ENCODE results near the gene SIN3A. TPM values are rescaled to one million over a fixed set of nuclear protein-coding genes. Genes with fewer than 3 reads are reported as not detected.

Gene SIN3A
- total RNA-seq, 1 donor from 2014 or later = 69.0 TPM

DNA sequence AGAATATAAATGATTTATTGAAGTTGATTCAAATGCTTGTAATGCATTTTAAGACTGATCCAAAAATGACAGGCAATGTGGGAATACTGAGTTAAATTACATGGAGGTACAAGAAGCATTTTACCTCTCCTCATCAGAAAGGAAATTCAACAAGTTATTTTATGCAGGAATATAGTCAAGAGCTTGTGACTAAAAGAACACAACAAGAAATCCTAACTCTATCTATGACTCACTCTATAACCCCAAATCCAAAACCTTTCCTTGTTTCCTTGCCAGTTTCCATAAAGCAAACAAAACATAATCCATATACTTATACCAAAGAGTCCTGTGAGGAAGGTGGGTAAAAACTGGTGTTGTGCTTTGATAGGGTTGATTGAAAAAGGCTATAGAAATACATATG, 30.8 kb downstream of the SIN3A start:
- no peak for DNase-seq (ENCODE audit: low spot score)
- no peak overlapping the region for H2AFZ ChIP-seq (replicated peaks)
- Mint-ChIP-seq H3K27me3 (ENCODE audit: insufficient read depth, low read depth) (no peaks in the 10 kb centered on the region), H3K4me1 (no peaks in the 10 kb centered on the region), H3K9me3 (no peaks in the 10 kb centered on the region), H3K36me3 (peaks cover 15% of the 10 kb centered on the region), H3K27ac (no peak overlapping the region), H3K4me3 (no peak overlapping the region)
- no peak for TF ChIP-seq EZH2 (IDR thresholded peaks at IDR 0.05)
- no peak for TF ChIP-seq CTCF (IDR thresholded peaks at IDR 0.05)
- no peak for TF ChIP-seq EZH2phosphoT487 (IDR thresholded peaks at IDR 0.05)
- no peak overlapping the region for H3K27ac ChIP-seq
- H3F3A ChIP-seq (ENCODE audit: low read depth) = no peaks in the 10 kb centered on the region
- no peaks in the 10 kb centered on the region for H3K9me3 ChIP-seq (ENCODE audit: low read depth)
- no peak overlapping the region for H3K9ac ChIP-seq
- no peaks in the 10 kb centered on the region for H3K4me1 ChIP-seq
- H4K20me1 ChIP-seq (ENCODE audit: low read depth) = peaks cover 17% of the 10 kb centered on the region
- H3K27me3 ChIP-seq = no peaks in the 10 kb centered on the region
- peaks cover 55% of the 10 kb centered on the region for H3K79me2 ChIP-seq (ENCODE audit: low read depth)
- peaks cover 8% of the 10 kb centered on the region for H3K36me3 ChIP-seq
- no peak overlapping the region for H3K4me3 ChIP-seq
- no peak overlapping the region for H3K4me2 ChIP-seq

DNA sequence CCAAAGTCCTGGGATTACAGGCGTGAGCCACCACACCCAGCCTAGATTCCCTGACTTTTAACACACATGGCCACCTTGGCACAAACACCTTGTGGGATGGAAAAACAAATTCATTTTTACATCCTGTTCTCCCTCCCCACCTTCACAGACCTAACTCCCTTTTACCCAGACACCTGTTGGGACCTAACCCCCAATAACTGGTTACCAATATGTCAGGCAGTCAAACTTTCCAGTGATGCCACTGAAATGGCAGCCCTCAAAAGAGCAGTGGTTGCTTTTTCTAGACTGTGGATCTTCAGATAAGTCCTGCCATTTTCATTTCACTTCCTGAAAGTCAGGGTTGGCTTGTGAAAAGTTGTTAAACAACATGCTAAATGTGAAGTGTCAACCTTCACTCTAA, 34.9 kb downstream of the SIN3A start:
- Histone ChIP-seq H3K27me3 (no peaks in the 10 kb centered on the region), H3F3A (ENCODE audit: low read depth) (no peaks in the 10 kb centered on the region), H3K27ac (no peak overlapping the region), H3K4me1 (no peaks in the 10 kb centered on the region), H3K9me3 (ENCODE audit: low read depth) (no peaks in the 10 kb centered on the region), H3K36me3 (peaks cover 15% of the 10 kb centered on the region), H3K4me3 (no peak overlapping the region), H2AFZ (replicated peaks) (no peak overlapping the region), H3K4me2 (no peak overlapping the region), H3K79me2 (ENCODE audit: low read depth) (peaks cover 21% of the 10 kb centered on the region), H4K20me1 (ENCODE audit: low read depth) (peaks cover 5% of the 10 kb centered on the region), H3K9ac (no peak overlapping the region)
- Mint-ChIP-seq H3K4me1 (no peaks in the 10 kb centered on the region), H3K36me3 (peaks cover 24% of the 10 kb centered on the region), H3K9me3 (no peaks in the 10 kb centered on the region), H3K27ac (no peak overlapping the region), H3K27me3 (ENCODE audit: insufficient read depth, low read depth) (no peaks in the 10 kb centered on the region), H3K4me3 (no peak overlapping the region)
- DNase-seq (ENCODE audit: low spot score) = no peak
- TF ChIP-seq EZH2 (IDR thresholded peaks at IDR 0.05) (no peak), EZH2phosphoT487 (IDR thresholded peaks at IDR 0.05) (no peak), CTCF (IDR thresholded peaks at IDR 0.05) (no peak)

DNA sequence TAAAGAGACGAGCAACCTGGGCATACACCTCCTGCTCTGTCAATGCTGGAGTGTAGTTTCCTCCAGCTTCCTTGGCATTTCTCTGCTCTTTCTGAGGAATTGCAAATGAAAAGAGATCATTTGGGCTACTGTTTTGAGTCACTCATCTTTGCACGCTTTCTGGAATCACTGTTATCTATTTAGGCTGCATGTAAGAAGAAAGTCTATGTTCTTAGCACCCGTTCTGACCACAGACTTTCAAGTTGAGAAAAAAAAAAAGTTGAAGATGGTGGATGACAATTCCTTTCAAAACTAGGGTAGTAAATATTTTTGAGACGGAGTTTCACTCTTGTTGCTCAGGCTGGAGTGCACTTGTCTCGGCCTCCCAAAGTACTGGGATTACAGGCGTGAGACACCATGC, 41.3 kb downstream of the SIN3A start:
- H3K27me3 ChIP-seq = no peaks in the 10 kb centered on the region
- Mint-ChIP-seq H3K9me3 (no peaks in the 10 kb centered on the region), H3K27me3 (ENCODE audit: insufficient read depth, low read depth) (no peaks in the 10 kb centered on the region), H3K4me1 (no peaks in the 10 kb centered on the region), H3K36me3 (peaks cover 57% of the 10 kb centered on the region), H3K4me3 (no peak overlapping the region), H3K27ac (no peak overlapping the region)
- peaks cover 8% of the 10 kb centered on the region for H3F3A ChIP-seq (ENCODE audit: low read depth)
- DNase-seq (ENCODE audit: low spot score) = no peak
- no peaks in the 10 kb centered on the region for H3K79me2 ChIP-seq (ENCODE audit: low read depth)
- no peak overlapping the region for H3K4me2 ChIP-seq
- no peak overlapping the region for H3K4me3 ChIP-seq
- peaks cover 4% of the 10 kb centered on the region for H4K20me1 ChIP-seq (ENCODE audit: low read depth)
- no peaks in the 10 kb centered on the region for H3K9me3 ChIP-seq (ENCODE audit: low read depth)
- no peak overlapping the region for H2AFZ ChIP-seq (replicated peaks)
- H3K27ac ChIP-seq = no peak overlapping the region
- no peaks in the 10 kb centered on the region for H3K4me1 ChIP-seq
- H3K36me3 ChIP-seq = peaks cover 31% of the 10 kb centered on the region
- TF ChIP-seq CTCF (IDR thresholded peaks at IDR 0.05) = no peak
- TF ChIP-seq EZH2 (IDR thresholded peaks at IDR 0.05) = no peak
- no peak for TF ChIP-seq EZH2phosphoT487 (IDR thresholded peaks at IDR 0.05)
- no peak overlapping the region for H3K9ac ChIP-seq
